HFF-Myc (cell line): ENCODE data around the gene KPNA3.
"Not testable (repeated sequence)": the region's sequence is repeated elsewhere in the genome, so short reads cannot be mapped to it uniquely, and the experiment has no call there.

ENCODE experiments used
- DNase-seq: peaks from one replicate; pipeline ENCODE4 v3.0.0-alpha.2; 2011; ENCODE audit warnings: low read depth; ENCODE audit errors: extremely low read depth
- H3K4me3 ChIP-seq: replicated peaks from 2 replicates; pipeline ENCODE4 v1.5.1; 2011; ENCODE audit warnings: low read depth, mild to moderate bottlenecking, control low read depth, low read length
- CTCF ChIP-seq: IDR thresholded peaks from 2 replicates; pipeline ENCODE4 v1.5.1; 2012; ENCODE audit warnings: mild to moderate bottlenecking, low read depth, low read length, control low read depth; ENCODE audit errors: missing control alignments

KPNA3 gene

GRCh38 chr13:49821216-49822009 lies 28.9 kb upstream of the KPNA3 start:
- no peak for DNase-seq
- no peak for TF ChIP-seq CTCF
- no peak overlapping the region for H3K4me3 ChIP-seq

DNA sequence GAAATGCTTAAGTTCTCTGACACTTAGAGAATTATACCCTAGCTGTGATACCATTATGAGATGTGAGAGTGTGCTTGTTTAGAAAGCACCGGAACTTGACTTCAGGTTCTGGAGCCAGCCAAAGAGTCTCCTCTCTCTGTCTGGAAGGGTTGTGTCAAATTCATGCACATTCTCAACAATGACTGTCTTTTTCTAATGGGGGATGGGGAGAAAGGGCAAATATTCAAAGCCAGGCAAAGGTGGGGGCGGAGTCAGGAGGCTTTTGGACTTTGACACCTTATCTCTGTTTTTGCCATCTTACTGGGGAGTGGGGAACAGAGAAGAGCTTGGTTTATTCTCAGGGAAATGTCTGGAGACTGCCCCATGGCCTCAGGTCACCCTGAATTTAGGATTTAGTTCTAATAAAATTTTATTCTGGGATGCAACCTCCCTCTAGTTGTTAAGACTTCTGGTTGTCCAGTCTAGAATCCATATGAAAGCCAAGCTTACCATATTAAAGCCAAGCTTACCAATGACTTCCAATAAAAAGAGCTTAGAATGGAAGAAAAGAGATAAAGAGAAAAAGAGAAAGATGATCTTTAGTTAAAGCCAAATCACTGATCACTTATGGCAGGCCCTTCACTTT lies 28.2 kb upstream of the KPNA3 start:
- no peak overlapping the region for H3K4me3 ChIP-seq
- DNase-seq, result no peak
- TF ChIP-seq CTCF, result no peak

GRCh38 chr13:49816047-49816446 lies 23.6 kb upstream of the KPNA3 start:
- H3K4me3 ChIP-seq, DNase-seq: not testable (repeated sequence)

GRCh38 chr13:49814551-49815270 lies 22.2 kb upstream of the KPNA3 start:
- no peak overlapping the region for H3K4me3 ChIP-seq
- TF ChIP-seq CTCF, result no peak
- no peak for DNase-seq

GRCh38 chr13:49812812-49813211 lies 20.3 kb upstream of the KPNA3 start:
- no peak overlapping the region for H3K4me3 ChIP-seq
- no peak for DNase-seq
- no peak for TF ChIP-seq CTCF

DNA sequence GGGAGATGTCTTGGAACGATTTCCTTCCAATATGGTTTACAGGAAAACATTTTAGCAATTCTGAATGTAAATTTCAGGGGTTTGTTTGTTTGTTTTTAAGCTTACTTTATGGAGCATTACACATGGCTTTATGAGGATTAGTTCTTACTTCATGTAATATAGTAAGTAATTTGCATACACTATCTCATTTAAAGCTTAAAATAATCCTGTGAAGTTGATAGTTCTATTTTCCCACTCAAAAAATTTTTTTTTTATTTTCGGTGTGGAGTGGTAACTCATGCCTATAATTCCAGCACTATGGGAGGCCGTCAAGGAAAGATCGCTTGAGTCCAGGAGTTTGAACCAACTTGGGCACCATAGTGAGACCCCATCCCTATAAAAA lies 19.0 kb upstream of the KPNA3 start:
- no peak for TF ChIP-seq CTCF
- no peak for DNase-seq
- no peak overlapping the region for H3K4me3 ChIP-seq
